Natural killer cell (primary cell): ENCODE data around the gene NUDT13. TPM values are rescaled to one million over a fixed set of nuclear protein-coding genes. Genes with fewer than 3 reads are reported as not detected.
"Not testable (repeated sequence)": the region's sequence is repeated elsewhere in the genome, so short reads cannot be mapped to it uniquely, and the experiment has no call there.

Experiments
- ATAC-seq, 3 donors: fragments of 150-1000 bp in 2 of 3; fragments of 200-7000 bp in 1 of 3; cut with Tn5 transposase; 1 replicate in 1 of 3; 2 replicates in 2 of 3; pipeline ENCODE4 v1.10.0; 2021; ENCODE audit warnings: mild to moderate bottlenecking in 2 of 3, moderate library complexity in 2 of 3
- DNase-seq, 2 donors: peaks; one replicate each; pipeline versions ENCODE4 v3.0.0 to v3.0.0-alpha.2; 2013 to 2021; ENCODE audit warnings: mixed read lengths in 1 of 2
- H3K27ac ChIP-seq: one replicate; pipeline ENCODE4 v1.5.1; 2013; ENCODE audit warnings: mild to moderate bottlenecking, low read length
- H3K27me3 ChIP-seq: one replicate; pipeline ENCODE4 v1.6.1; 2013; ENCODE audit warnings: low read length; ENCODE audit not compliant: control insufficient read depth, insufficient read depth
- H3K36me3 ChIP-seq: one replicate; pipeline ENCODE4 v1.6.1; 2013; ENCODE audit warnings: low read length; ENCODE audit not compliant: control insufficient read depth, insufficient read depth
- H3K4me1 ChIP-seq: one replicate; pipeline ENCODE4 v1.6.1; 2013; ENCODE audit warnings: low read length; ENCODE audit not compliant: control insufficient read depth, insufficient read depth
- H3K4me3 ChIP-seq: one replicate; pipeline ENCODE4 v1.5.1; 2013; ENCODE audit warnings: low read length
- H3K9me3 ChIP-seq: one replicate; pipeline ENCODE4 v1.6.1; 2013; ENCODE audit warnings: low read length; ENCODE audit not compliant: control insufficient read depth, insufficient read depth
- H3K27ac Mint-ChIP-seq, 2 donors: one replicate each; pipeline ENCODE4 v1.8.0; 2022; ENCODE audit warnings: mild to moderate bottlenecking in 2 of 2, mixed read lengths in 2 of 2, moderate library complexity in 1 of 2
- H3K27me3 Mint-ChIP-seq, 2 donors: one replicate each; pipeline ENCODE4 v1.8.0; 2022; ENCODE audit warnings: low read depth in 2 of 2, mixed read lengths in 2 of 2
- H3K36me3 Mint-ChIP-seq: one replicate; pipeline ENCODE4 v1.8.0; 2022; ENCODE audit warnings: mixed read lengths
- H3K4me1 Mint-ChIP-seq, 2 donors: one replicate each; pipeline ENCODE4 v1.8.0; 2022; ENCODE audit warnings: mixed read lengths in 2 of 2
- H3K4me3 Mint-ChIP-seq: one replicate; pipeline ENCODE4 v1.8.0; 2022; ENCODE audit warnings: mild to moderate bottlenecking, moderate library complexity, mixed read lengths
- H3K9me3 Mint-ChIP-seq, 2 donors: one replicate each; pipeline ENCODE4 v1.8.0; 2022; ENCODE audit warnings: mixed read lengths in 2 of 2
- WGBS: methylation state at CpG from one replicate; pipeline ENCODE4 v1.1.7; 2013; ENCODE audit warnings: missing lambda C conversion rate; ENCODE audit not compliant: insufficient coverage; 5-methylcytosine and 5-hydroxymethylcytosine counted together
- intact Hi-C: fragments of 100-400 bp; cut with micrococcal nuclease; formaldehyde crosslinking; loops from one replicate; pipeline ENCODE4 v1.14.2; 2022
- total RNA-seq, 4 donors: library from RNA; stranded (reverse); fragments of 120-200 nt in 1 of 4; gene quantifications; one replicate each; pipeline versions ENCODE4 v1.2.3 to v1.2.4, GENCODE V29; 2013 to 2022
- TF ChIP-seq, protein P1 (sequence below): fragments of 200-600 bp; IDR thresholded peaks from one replicate; pipeline ENCODE4 v1.8.0; 2022; ENCODE audit warnings: antibody characterized with exemption

Gene NUDT13
- total RNA-seq, 3 donors from 2014 or later (not counting 1 experiment from before 2014, with no cell fraction given): 0.35 to 1.3 (median 0.65) TPM

DNA sequence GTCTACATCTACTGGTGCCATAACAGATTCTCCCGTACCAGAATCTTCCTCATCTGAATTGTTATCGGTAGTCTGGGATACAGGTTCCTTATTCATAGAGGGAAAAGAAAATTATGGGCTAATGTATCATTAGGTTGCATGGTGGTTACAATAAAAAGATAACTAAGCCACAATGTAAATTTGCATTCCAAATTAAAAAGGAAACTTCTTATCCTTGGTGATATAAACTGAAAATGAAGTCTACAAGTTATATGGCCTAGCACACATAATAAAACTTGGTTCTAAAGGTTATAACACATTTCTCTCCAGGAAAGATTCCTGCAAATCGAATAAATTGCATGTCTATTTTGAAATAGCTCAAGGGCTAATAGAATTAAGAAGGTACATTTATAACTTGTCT, 24.5 kb downstream of the NUDT13 start:
- no peaks in the 10 kb centered on the region for H3K27me3 Mint-ChIP-seq
- Histone ChIP-seq H3K27me3 (no peaks in the 10 kb centered on the region), H3K4me3 (no peak overlapping the region), H3K4me1 (no peaks in the 10 kb centered on the region), H3K9me3 (no peaks in the 10 kb centered on the region), H3K36me3 (peaks cover 78% of the 10 kb centered on the region), H3K27ac (no peak overlapping the region)
- TF ChIP-seq, protein P1, sequence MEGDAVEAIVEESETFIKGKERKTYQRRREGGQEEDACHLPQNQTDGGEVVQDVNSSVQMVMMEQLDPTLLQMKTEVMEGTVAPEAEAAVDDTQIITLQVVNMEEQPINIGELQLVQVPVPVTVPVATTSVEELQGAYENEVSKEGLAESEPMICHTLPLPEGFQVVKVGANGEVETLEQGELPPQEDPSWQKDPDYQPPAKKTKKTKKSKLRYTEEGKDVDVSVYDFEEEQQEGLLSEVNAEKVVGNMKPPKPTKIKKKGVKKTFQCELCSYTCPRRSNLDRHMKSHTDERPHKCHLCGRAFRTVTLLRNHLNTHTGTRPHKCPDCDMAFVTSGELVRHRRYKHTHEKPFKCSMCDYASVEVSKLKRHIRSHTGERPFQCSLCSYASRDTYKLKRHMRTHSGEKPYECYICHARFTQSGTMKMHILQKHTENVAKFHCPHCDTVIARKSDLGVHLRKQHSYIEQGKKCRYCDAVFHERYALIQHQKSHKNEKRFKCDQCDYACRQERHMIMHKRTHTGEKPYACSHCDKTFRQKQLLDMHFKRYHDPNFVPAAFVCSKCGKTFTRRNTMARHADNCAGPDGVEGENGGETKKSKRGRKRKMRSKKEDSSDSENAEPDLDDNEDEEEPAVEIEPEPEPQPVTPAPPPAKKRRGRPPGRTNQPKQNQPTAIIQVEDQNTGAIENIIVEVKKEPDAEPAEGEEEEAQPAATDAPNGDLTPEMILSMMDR: no peak
- H3K36me3 Mint-ChIP-seq: peaks cover 26% of the 10 kb centered on the region
- DNase-seq: no peak
- intact Hi-C loops: no loop called here
- no peak overlapping the region for H3K4me3 Mint-ChIP-seq
- 100% methylated on average over 2 of the region's 3 CpGs for WGBS
- H3K9me3 Mint-ChIP-seq: no peaks in the 10 kb centered on the region
- no peak overlapping the region for H3K27ac Mint-ChIP-seq
- ATAC-seq: no peak
- H3K4me1 Mint-ChIP-seq: no peaks in the 10 kb centered on the region

DNA sequence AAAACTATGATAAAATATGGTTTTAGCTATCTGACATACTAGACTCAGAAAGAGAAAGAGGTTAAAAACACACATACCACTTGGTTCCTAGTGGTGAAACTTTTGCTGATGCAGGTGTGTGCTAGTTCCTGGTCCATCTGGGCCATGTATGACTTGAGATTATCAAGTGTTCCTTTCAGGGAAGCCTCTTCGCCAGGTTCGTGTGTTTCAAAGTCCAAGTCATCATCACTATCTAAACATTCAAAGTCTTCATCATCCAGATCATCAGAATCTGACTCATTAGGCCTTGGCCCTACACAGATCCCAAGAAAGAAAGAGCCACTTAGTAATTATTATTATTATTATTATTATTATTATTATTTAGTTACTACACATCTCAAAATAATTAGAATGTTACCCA, 26.4 kb downstream of the NUDT13 start:
- Histone ChIP-seq H3K4me1 (no peaks in the 10 kb centered on the region), H3K36me3 (peaks cover 74% of the 10 kb centered on the region), H3K4me3 (no peak overlapping the region), H3K27ac (no peak overlapping the region), H3K9me3 (no peaks in the 10 kb centered on the region), H3K27me3 (no peaks in the 10 kb centered on the region)
- 96% methylated on average over 2 of the region's 2 CpGs for WGBS
- no peaks in the 10 kb centered on the region for H3K27me3 Mint-ChIP-seq
- intact Hi-C loops: no loop called here
- no peak for DNase-seq
- H3K4me1 Mint-ChIP-seq: no peaks in the 10 kb centered on the region
- no peaks in the 10 kb centered on the region for H3K9me3 Mint-ChIP-seq
- no peak for ATAC-seq
- TF ChIP-seq, protein P1: no peak
- H3K36me3 Mint-ChIP-seq: peaks cover 25% of the 10 kb centered on the region
- H3K4me3 Mint-ChIP-seq: no peak overlapping the region
- no peak overlapping the region for H3K27ac Mint-ChIP-seq

DNA sequence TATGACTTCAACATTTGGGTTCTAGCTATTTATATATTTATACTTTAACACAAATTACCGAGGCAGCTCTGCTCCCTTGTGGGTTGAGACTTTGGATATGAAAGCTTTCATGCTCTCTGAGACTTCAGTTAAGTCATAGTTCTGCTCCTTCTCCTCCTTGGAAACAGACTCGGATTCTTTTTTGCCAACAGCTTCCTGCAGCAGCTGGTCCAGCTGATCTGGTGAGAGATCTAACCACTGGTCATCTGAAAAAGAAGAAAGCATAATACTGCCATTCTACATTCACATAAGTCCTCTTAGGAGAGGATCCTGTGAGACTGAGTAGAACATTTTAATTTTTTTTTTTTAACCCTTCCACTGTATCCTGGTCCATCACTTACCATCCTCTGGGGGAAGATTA, 29.0 kb downstream of the NUDT13 start:
- Mint-ChIP-seq H3K4me1 (peaks cover 0 to 5% of the 10 kb centered on the region in 2 donors), H3K4me3 (no peak overlapping the region), H3K27me3 (no peaks in the 10 kb centered on the region), H3K36me3 (peaks cover 27% of the 10 kb centered on the region), H3K27ac (no peak overlapping the region), H3K9me3 (no peaks in the 10 kb centered on the region)
- TF ChIP-seq, protein P1: no peak
- H3K9me3 ChIP-seq: no peaks in the 10 kb centered on the region
- no peaks in the 10 kb centered on the region for H3K4me1 ChIP-seq
- intact Hi-C loops: no loop called here
- H3K27ac ChIP-seq: no peak overlapping the region
- H3K27me3 ChIP-seq: no peaks in the 10 kb centered on the region
- H3K4me3 ChIP-seq: no peak overlapping the region
- H3K36me3 ChIP-seq: peaks cover 71% of the 10 kb centered on the region
- WGBS: 94% methylated on average over 1 of the region's 2 CpGs
- DNase-seq (no peak), ATAC-seq (no peak)

DNA sequence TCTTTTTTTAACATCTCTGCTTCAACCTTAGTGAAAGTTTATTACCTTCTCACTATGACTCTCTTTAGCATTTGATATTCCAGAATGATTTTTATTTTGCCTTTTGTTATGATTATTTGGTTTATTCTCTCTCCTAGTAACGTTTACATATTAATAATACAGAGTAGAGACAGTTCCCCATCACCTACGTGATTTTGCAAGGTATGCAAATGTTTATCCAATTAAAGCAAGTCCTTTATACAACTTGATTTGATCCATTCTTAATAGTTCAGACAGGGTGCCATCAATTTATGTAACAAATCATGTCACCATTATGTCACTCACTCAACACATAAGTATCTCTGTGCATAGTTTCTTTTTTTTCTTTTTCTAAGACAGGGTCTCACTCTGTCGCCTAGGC, 31.3 kb downstream of the NUDT13 start:
- Histone ChIP-seq H3K27ac (no peak overlapping the region), H3K4me3 (no peak overlapping the region), H3K36me3 (peaks cover 70% of the 10 kb centered on the region), H3K27me3 (no peaks in the 10 kb centered on the region), H3K9me3 (no peaks in the 10 kb centered on the region), H3K4me1 (no peaks in the 10 kb centered on the region)
- Mint-ChIP-seq H3K4me1 (peaks cover 0 to 5% of the 10 kb centered on the region in 2 donors), H3K36me3 (peaks cover 25% of the 10 kb centered on the region), H3K9me3 (no peaks in the 10 kb centered on the region), H3K4me3 (no peak overlapping the region), H3K27me3 (no peaks in the 10 kb centered on the region), H3K27ac (no peak overlapping the region)
- ATAC-seq: no peak
- DNase-seq: no peak
- intact Hi-C loops: no loop called here
- WGBS: 96% methylated on average over 2 of the region's 3 CpGs
- TF ChIP-seq, protein P1: no peak

DNA sequence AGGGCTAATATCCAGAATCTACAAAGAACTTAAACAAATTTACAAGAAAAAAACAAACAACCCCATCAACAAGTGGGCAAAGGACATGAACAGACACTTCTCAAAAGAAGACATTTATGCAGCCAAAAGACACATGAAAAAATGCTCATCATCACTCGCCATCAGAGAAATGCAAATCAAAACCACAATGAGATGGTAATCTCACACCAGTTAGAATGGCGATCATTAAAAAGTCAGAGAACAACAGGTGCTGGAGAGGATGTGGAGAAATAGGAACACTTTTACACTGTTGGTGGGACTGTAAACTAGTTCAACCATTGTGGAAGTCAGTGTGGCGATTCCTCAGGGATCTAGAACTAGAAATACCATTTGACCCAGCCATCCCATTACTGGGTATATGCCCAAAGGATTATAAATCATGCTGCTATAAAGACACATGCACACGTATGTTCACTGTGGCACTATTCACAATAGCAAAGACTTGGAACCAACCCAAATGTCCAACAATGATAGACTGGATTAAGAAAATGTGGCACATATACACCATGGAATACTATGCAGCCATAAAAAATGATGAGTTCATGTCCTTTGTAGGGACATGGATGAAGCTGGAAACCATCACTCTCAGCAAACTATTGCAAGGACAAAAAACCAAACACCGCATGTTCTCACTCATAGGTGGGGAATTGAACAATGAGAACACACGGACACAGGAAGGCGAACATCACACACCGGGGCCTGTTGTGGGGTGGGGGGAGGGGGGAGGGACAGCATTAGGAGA, 40.6 kb downstream of the NUDT13 start:
- H3K36me3 Mint-ChIP-seq, H3K27ac Mint-ChIP-seq, H3K27me3 Mint-ChIP-seq, intact Hi-C loops, H3K9me3 ChIP-seq, H3K4me1 ChIP-seq, H3K4me1 Mint-ChIP-seq, H3K27ac ChIP-seq, ATAC-seq, DNase-seq, H3K4me3 ChIP-seq, H3K4me3 Mint-ChIP-seq, H3K27me3 ChIP-seq, H3K9me3 Mint-ChIP-seq: not testable (repeated sequence)
- H3K36me3 ChIP-seq: peaks cover 60% of the 10 kb centered on the region
- 97% methylated on average over 3 of the region's 8 CpGs for WGBS
